ENCODE data around the gene PLEKHH1.

Gene PLEKHH1

GRCh38 chr14:67582061-67582460 lies 49.0 kb downstream of the PLEKHH1 start:
- Histone ChIP-seq H3K27ac (replicated peaks) (no peak overlapping the region), H3K4me3 (replicated peaks; ENCODE audit: insufficient read depth, low read length) (no peak overlapping the region), H3K27me3 (ENCODE audit: insufficient read depth, poor library complexity, severe bottlenecking) (no peaks in the 10 kb centered on the region)
- TF ChIP-seq REST (IDR thresholded peaks at IDR 0.05; ENCODE audit: insufficient replicate concordance, low read depth) (no peak), POLR2AphosphoS5 (IDR thresholded peaks at IDR 0.05; ENCODE audit: low read depth) (no peak), CTCF (IDR thresholded peaks at IDR 0.05; ENCODE audit: insufficient read depth, low read length) (no peak), GABPA (IDR thresholded peaks at IDR 0.05; ENCODE audit: low read depth) (no peak)
- no peak for DNase-seq (ENCODE audit: low read depth in 1 of 2, low spot score in 1 of 2)

GRCh38 chr14:67583711-67584644 lies 50.9 kb downstream of the PLEKHH1 start:
- peak; percentile 28 for TF ChIP-seq CTCF (IDR thresholded peaks at IDR 0.05; ENCODE audit: insufficient read depth, low read length)
- no peak for TF ChIP-seq SPI1 (IDR thresholded peaks at IDR 0.05; ENCODE audit: borderline replicate concordance, low read depth)
- H3K4me3 ChIP-seq (replicated peaks; ENCODE audit: insufficient read depth, low read length) = no peak overlapping the region
- DNase-seq (ENCODE audit: low read depth in 1 of 2, low spot score in 1 of 2) = peak in 1 of 2 experiments; percentile 18
- H3K27me3 ChIP-seq (ENCODE audit: insufficient read depth, poor library complexity, severe bottlenecking) = no peaks in the 10 kb centered on the region
- H3K27ac ChIP-seq (replicated peaks) = no peak overlapping the region

- no peak for TF ChIP-seq SPI1 (IDR thresholded peaks at IDR 0.05; ENCODE audit: borderline replicate concordance, low read depth)
- TF ChIP-seq REST (IDR thresholded peaks at IDR 0.05; ENCODE audit: insufficient replicate concordance, low read depth) = no peak
- no peak for TF ChIP-seq CTCF (IDR thresholded peaks at IDR 0.05; ENCODE audit: insufficient read depth, low read length)
- no peak for TF ChIP-seq GABPA (IDR thresholded peaks at IDR 0.05; ENCODE audit: low read depth)
- TF ChIP-seq POLR2AphosphoS5 (IDR thresholded peaks at IDR 0.05; ENCODE audit: low read depth) = no peak
- H3K27ac ChIP-seq (replicated peaks) = no peak overlapping the region
- no peaks in the 10 kb centered on the region for H3K27me3 ChIP-seq (ENCODE audit: insufficient read depth, poor library complexity, severe bottlenecking)
- DNase-seq (ENCODE audit: low read depth in 1 of 2, low spot score in 1 of 2) = no peak
- no peak overlapping the region for H3K4me3 ChIP-seq (replicated peaks; ENCODE audit: insufficient read depth, low read length)
Measured at GRCh38 chr14:67584978-67585377, 51.9 kb downstream of the PLEKHH1 start.

Data from HL-60 (cell line).